SK-N-SH treated with all-trans-retinoic acid at 6 μM for 48 hours (cell line): ENCODE results near the gene UTS2.

ENCODE experiments used
- ATAC-seq: fragments of 200-7000 bp; cut with Tn5 transposase; 3 replicates; pipeline ENCODE4 v1.9.1; 2020; ENCODE audit warnings: mild to moderate bottlenecking, moderate library complexity
- ARNTL ChIP-seq: fragments of 450-650 bp; formaldehyde crosslinking; IDR thresholded peaks from 2 replicates; pipeline ENCODE4 v1.5.0; 2020; ENCODE audit warnings: low read depth, mild to moderate bottlenecking, moderate library complexity, borderline replicate concordance
- BACH2 ChIP-seq: fragments of 250-450 bp; sonication (Bioruptor Pico); IDR thresholded peaks from 2 replicates; pipeline ENCODE4 v1.9.0; 2021; ENCODE audit warnings: mild to moderate bottlenecking, borderline replicate concordance
- CSDC2 ChIP-seq: fragments of 250-450 bp; sonication (Bioruptor Pico); IDR thresholded peaks from 2 replicates; pipeline ENCODE4 v1.5.0; 2020; ENCODE audit warnings: mild to moderate bottlenecking, moderate library complexity
- ESRRG ChIP-seq: fragments of 250-450 bp; sonication (Bioruptor Pico); IDR thresholded peaks from 2 replicates; pipeline ENCODE4 v1.6.1; 2021; ENCODE audit warnings: mild to moderate bottlenecking
- GLIS3 ChIP-seq: fragments of 250-450 bp; sonication (Bioruptor Pico); IDR thresholded peaks from 2 replicates; pipeline ENCODE4 v1.5.0; 2020; ENCODE audit warnings: mild to moderate bottlenecking, moderate library complexity
- ISL1 ChIP-seq: fragments of 250-450 bp; sonication (Bioruptor Pico); IDR thresholded peaks from 2 replicates; pipeline ENCODE4 v2.1.2; 2022; ENCODE audit warnings: mild to moderate bottlenecking, moderate library complexity
- OSR1 ChIP-seq: fragments of 250-450 bp; sonication (Bioruptor Pico); IDR thresholded peaks from 2 replicates; pipeline ENCODE4 v1.8.0; 2022; ENCODE audit warnings: moderate library complexity, mild to moderate bottlenecking, inconsistent platforms
- PPARA ChIP-seq: fragments of 250-450 bp; sonication (Bioruptor Pico); IDR thresholded peaks from 2 replicates; pipeline ENCODE4 v1.5.0; 2020; ENCODE audit warnings: mild to moderate bottlenecking, borderline replicate concordance
- SNAI2 ChIP-seq: fragments of 250-450 bp; sonication (Bioruptor Pico); IDR thresholded peaks from 2 replicates; pipeline ENCODE4 v1.5.0; 2020; ENCODE audit warnings: mild to moderate bottlenecking, moderate library complexity
- TCF4 ChIP-seq: fragments of 250-450 bp; sonication (Bioruptor Pico); IDR thresholded peaks from 2 replicates; pipeline ENCODE4 v1.8.0; 2021; ENCODE audit warnings: mild to moderate bottlenecking, moderate library complexity, borderline replicate concordance
- TOX ChIP-seq: fragments of 250-450 bp; sonication (Bioruptor Pico); IDR thresholded peaks from 2 replicates; pipeline ENCODE4 v1.8.0; 2021; ENCODE audit warnings: mild to moderate bottlenecking, moderate library complexity, borderline replicate concordance
- ZFP3 ChIP-seq: fragments of 250-450 bp; sonication (Bioruptor Pico); IDR thresholded peaks from 2 replicates; pipeline ENCODE4 v1.5.0; 2020; ENCODE audit warnings: mild to moderate bottlenecking, moderate library complexity
- ZFP30 ChIP-seq: fragments of 450-650 bp; formaldehyde crosslinking; IDR thresholded peaks from 2 replicates; pipeline ENCODE4 v1.5.0; 2022; ENCODE audit warnings: mild to moderate bottlenecking, moderate library complexity
- ZNF565 ChIP-seq: fragments of 450-650 bp; formaldehyde crosslinking; conservative IDR thresholded peaks from 2 replicates; pipeline ENCODE4 v1.5.0; 2020; ENCODE audit warnings: low read depth, mild to moderate bottlenecking, moderate library complexity
- ZNF70 ChIP-seq: fragments of 450-650 bp; formaldehyde crosslinking; IDR thresholded peaks from 2 replicates; pipeline ENCODE4 v1.5.0; 2020; ENCODE audit warnings: mild to moderate bottlenecking, moderate library complexity
- TF ChIP-seq, protein P1 (sequence below): fragments of 250-450 bp; sonication (Bioruptor Pico); IDR thresholded peaks from 2 replicates; pipeline ENCODE4 v1.5.1; 2021; ENCODE audit warnings: mild to moderate bottlenecking, moderate library complexity
- TF ChIP-seq, protein P2 (sequence below): fragments of 250-450 bp; sonication (Bioruptor Pico); IDR thresholded peaks from 2 replicates; pipeline ENCODE4 v1.8.0; 2020; ENCODE audit warnings: mild to moderate bottlenecking, moderate library complexity, borderline replicate concordance
- TF ChIP-seq, protein P3 (sequence below): fragments of 250-450 bp; sonication (Bioruptor Pico); IDR thresholded peaks from 2 replicates; pipeline ENCODE4 v1.5.1; 2020; ENCODE audit warnings: low read depth, mild to moderate bottlenecking, moderate library complexity
- TF ChIP-seq, protein P4 (sequence below): fragments of 250-450 bp; sonication (Bioruptor Pico); IDR thresholded peaks from 2 replicates; pipeline ENCODE4 v1.8.0; 2021; ENCODE audit warnings: low read depth, mild to moderate bottlenecking, moderate library complexity, borderline replicate concordance
- TF ChIP-seq, protein P5 (sequence below): fragments of 250-450 bp; sonication (Bioruptor Pico); IDR thresholded peaks from 2 replicates; pipeline ENCODE4 v1.5.0; 2020; ENCODE audit warnings: mild to moderate bottlenecking, moderate library complexity

UTS2 gene

DNA sequence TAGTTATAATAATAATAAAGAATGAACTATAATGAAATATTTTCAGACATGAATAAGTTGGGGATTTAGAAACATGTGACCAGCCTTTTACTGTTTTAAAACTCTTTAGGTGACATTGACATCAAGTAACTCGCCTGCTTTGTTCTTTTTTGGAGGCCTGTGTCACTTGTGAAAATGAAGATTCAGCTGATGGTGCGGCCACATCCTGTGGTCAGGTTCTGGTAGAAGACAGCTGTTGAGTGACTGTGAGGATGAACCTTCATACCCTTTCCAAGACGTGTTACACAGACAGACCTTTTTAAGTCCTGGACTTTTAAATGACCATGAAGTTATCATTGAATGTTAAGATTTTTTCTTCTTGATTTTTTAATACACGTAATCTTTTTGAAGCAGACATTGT, 10.3 kb downstream of the UTS2 start (continued):
- no peak for TF ChIP-seq SNAI2 (CRISPR knock-in tag)
- TF ChIP-seq ZNF565 (CRISPR knock-in tag): no peak

DNA sequence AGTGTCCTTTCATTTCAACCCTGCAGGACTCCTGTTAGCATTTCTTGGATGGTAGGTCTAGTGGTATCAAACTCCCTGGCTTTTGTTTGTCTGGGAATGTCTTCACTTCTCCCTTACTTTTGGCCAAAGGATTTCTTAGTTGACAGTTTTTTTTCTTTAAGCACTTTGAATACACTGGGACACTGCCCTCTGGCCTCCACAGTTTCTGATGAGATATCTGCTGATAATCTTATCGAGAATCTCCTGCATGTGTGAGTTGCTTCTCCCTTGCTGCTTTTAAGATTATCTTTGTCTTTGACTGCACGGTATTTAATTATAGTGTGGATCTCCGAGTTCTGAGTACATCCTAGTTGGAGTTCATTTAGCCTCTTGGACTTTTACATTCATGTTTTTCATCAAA, 13.3 kb downstream of the UTS2 start:
- TF ChIP-seq TOX: no peak
- no peak for TF ChIP-seq ZNF565 (CRISPR knock-in tag)
- no peak for TF ChIP-seq ZNF70 (CRISPR knock-in tag)
- no peak for TF ChIP-seq GLIS3 (CRISPR knock-in tag)
- no peak for TF ChIP-seq ESRRG
- no peak for TF ChIP-seq CSDC2 (CRISPR knock-in tag)
- TF ChIP-seq TCF4 (CRISPR knock-in tag): no peak
- TF ChIP-seq, protein P1, sequence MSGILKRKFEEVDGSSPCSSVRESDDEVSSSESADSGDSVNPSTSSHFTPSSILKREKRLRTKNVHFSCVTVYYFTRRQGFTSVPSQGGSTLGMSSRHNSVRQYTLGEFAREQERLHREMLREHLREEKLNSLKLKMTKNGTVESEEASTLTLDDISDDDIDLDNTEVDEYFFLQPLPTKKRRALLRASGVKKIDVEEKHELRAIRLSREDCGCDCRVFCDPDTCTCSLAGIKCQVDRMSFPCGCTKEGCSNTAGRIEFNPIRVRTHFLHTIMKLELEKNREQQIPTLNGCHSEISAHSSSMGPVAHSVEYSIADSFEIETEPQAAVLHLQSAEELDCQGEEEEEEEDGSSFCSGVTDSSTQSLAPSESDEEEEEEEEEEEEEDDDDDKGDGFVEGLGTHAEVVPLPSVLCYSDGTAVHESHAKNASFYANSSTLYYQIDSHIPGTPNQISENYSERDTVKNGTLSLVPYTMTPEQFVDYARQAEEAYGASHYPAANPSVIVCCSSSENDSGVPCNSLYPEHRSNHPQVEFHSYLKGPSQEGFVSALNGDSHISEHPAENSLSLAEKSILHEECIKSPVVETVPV (CRISPR knock-in tag): no peak
- no peak for ATAC-seq

DNA sequence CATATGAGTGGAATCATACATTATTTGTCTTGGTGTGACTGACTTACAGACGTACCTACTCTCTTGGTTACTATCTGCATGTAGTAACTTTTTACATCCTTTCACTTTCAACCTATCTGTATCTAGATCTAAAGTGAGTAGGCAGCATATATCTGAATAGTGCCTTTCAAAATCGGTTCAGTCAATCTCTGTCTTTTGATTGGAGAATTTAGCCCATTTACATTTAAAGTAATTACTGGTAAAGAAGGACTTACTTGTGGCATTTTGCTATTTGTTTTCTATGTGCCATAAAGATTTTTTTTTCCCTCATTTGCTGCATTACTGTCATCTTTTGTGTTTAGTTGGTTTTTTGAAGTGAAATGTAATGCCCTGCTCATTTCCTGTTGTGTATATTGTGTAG, 14.2 kb downstream of the UTS2 start:
- no peak for TF ChIP-seq ZFP30 (CRISPR knock-in tag)
- TF ChIP-seq, protein P2, sequence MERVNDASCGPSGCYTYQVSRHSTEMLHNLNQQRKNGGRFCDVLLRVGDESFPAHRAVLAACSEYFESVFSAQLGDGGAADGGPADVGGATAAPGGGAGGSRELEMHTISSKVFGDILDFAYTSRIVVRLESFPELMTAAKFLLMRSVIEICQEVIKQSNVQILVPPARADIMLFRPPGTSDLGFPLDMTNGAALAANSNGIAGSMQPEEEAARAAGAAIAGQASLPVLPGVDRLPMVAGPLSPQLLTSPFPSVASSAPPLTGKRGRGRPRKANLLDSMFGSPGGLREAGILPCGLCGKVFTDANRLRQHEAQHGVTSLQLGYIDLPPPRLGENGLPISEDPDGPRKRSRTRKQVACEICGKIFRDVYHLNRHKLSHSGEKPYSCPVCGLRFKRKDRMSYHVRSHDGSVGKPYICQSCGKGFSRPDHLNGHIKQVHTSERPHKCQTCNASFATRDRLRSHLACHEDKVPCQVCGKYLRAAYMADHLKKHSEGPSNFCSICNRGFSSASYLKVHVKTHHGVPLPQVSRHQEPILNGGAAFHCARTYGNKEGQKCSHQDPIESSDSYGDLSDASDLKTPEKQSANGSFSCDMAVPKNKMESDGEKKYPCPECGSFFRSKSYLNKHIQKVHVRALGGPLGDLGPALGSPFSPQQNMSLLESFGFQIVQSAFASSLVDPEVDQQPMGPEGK (CRISPR knock-in tag): no peak
- TF ChIP-seq ZFP3 (CRISPR knock-in tag): no peak
- no peak for TF ChIP-seq TCF4 (CRISPR knock-in tag)
- TF ChIP-seq ZNF70 (CRISPR knock-in tag): no peak
- TF ChIP-seq, protein P3, sequence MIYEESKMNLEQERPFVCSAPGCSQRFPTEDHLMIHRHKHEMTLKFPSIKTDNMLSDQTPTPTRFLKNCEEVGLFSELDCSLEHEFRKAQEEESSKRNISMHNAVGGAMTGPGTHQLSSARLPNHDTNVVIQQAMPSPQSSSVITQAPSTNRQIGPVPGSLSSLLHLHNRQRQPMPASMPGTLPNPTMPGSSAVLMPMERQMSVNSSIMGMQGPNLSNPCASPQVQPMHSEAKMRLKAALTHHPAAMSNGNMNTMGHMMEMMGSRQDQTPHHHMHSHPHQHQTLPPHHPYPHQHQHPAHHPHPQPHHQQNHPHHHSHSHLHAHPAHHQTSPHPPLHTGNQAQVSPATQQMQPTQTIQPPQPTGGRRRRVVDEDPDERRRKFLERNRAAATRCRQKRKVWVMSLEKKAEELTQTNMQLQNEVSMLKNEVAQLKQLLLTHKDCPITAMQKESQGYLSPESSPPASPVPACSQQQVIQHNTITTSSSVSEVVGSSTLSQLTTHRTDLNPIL: no peak
- no peak for ATAC-seq

DNA sequence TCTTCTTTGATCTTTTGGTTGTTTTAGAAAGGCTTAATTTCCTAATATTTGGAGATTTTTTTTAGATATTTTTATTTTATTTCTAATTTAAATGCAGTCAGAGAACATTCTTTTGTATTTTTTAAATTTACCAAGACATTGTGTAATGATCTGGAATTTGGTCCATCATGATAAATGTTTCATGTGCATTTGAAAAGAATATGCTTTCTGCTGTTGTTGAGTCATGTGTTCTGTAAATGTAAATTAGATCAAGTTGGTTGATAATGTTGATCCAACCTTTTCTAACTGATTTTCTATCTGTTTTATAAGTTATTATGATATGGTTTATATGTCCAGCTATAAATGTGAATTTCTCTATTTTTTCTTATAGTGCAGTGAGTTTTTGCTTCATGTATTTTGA, 19.8 kb downstream of the UTS2 start:
- ATAC-seq: no peak
- TF ChIP-seq BACH2 (no peak), PPARA (no peak), GLIS3 (CRISPR knock-in tag) (no peak), ARNTL (no peak), ZNF565 (CRISPR knock-in tag) (no peak)
- TF ChIP-seq, protein P3: no peak

DNA sequence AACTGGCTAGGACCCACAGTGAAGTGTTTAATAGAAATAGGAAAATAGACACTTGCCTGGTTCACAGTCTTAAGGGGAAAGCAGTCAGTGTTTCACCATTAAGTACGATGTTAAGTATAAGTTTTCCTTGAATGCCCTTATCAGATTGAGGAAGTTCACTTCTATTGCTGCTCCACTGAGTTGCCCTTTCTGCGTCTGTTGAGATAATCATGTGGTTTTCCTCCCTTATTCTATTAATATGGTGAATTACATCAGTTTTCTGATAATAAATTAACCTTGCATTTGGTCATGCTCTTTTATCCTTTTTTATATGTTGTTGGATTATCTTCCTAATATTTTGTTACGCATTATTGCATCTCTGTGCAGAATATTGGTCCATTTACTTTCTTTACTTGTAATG, 21.4 kb downstream of the UTS2 start:
- TF ChIP-seq ARNTL (no peak), PPARA (no peak), ESRRG (no peak), SNAI2 (CRISPR knock-in tag) (no peak), CSDC2 (CRISPR knock-in tag) (no peak)
- TF ChIP-seq, all 23 proteins: peak for 0
- no peak for ATAC-seq

DNA sequence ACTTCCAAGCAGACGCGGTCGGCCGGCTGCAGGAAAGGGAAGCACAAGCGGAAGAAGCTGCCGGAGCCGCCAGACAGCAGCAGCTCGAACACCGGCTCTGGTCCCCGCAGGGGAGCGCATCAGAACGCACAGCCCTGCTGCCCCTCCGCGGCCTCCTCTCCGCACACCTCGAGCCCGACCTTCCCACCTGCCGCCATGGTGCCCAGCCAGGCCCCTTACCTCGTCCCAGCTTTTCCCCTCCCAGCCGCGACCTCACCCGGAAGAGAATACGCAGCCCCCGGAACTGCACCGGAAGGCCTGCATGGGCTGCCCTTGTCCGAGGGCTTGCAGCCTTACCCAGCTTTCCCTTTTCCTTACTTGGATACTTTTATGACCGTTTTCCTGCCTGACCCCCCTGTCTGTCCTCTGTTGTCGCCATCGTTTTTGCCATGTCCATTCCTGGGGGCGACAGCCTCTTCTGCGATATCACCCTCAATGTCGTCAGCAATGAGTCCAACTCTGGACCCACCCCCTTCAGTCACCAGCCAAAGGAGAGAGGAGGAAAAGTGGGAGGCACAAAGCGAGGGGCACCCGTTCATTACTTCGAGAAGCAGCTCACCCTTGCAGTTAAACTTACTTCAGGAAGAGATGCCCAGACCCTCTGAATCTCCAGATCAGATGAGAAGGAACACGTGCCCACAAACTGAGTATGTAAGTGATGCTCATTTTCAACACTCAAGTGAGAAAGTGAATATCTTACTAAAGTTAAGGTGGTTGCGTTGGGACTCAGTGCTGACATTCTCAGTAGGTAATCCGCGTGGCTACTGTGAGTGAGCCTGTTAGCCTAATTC, 25.5 kb downstream of the UTS2 start:
- no peak for ATAC-seq

More for the DNA sequence above, 25.5 kb downstream of the UTS2 start:
- TF ChIP-seq BACH2: no peak
- TF ChIP-seq, protein P4, sequence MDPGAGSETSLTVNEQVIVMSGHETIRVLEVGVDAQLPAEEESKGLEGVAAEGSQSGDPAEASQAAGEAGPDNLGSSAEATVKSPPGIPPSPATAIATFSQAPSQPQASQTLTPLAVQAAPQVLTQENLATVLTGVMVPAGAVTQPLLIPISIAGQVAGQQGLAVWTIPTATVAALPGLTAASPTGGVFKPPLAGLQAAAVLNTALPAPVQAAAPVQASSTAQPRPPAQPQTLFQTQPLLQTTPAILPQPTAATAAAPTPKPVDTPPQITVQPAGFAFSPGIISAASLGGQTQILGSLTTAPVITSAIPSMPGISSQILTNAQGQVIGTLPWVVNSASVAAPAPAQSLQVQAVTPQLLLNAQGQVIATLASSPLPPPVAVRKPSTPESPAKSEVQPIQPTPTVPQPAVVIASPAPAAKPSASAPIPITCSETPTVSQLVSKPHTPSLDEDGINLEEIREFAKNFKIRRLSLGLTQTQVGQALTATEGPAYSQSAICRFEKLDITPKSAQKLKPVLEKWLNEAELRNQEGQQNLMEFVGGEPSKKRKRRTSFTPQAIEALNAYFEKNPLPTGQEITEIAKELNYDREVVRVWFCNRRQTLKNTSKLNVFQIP (CRISPR knock-in tag): no peak
- TF ChIP-seq CSDC2 (CRISPR knock-in tag): no peak
- no peak for TF ChIP-seq ISL1 (CRISPR knock-in tag)
- TF ChIP-seq, protein P5, sequence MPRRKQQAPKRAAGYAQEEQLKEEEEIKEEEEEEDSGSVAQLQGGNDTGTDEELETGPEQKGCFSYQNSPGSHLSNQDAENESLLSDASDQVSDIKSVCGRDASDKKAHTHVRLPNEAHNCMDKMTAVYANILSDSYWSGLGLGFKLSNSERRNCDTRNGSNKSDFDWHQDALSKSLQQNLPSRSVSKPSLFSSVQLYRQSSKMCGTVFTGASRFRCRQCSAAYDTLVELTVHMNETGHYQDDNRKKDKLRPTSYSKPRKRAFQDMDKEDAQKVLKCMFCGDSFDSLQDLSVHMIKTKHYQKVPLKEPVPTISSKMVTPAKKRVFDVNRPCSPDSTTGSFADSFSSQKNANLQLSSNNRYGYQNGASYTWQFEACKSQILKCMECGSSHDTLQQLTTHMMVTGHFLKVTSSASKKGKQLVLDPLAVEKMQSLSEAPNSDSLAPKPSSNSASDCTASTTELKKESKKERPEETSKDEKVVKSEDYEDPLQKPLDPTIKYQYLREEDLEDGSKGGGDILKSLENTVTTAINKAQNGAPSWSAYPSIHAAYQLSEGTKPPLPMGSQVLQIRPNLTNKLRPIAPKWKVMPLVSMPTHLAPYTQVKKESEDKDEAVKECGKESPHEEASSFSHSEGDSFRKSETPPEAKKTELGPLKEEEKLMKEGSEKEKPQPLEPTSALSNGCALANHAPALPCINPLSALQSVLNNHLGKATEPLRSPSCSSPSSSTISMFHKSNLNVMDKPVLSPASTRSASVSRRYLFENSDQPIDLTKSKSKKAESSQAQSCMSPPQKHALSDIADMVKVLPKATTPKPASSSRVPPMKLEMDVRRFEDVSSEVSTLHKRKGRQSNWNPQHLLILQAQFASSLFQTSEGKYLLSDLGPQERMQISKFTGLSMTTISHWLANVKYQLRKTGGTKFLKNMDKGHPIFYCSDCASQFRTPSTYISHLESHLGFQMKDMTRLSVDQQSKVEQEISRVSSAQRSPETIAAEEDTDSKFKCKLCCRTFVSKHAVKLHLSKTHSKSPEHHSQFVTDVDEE: no peak
- no peak for TF ChIP-seq OSR1 (CRISPR knock-in tag)
- no peak for TF ChIP-seq ZFP3 (CRISPR knock-in tag)
- TF ChIP-seq GLIS3 (CRISPR knock-in tag): no peak
